Measurements from ENCODE around the gene MAGI2. TPM values are rescaled to one million over a fixed set of nuclear protein-coding genes. Genes with fewer than 3 reads are reported as not detected.

The MAGI2 gene
- 0.06 and 0.34 TPM in 2 replicates for total RNA-seq (2014; rRNA removed; shearing (Covaris generic))

- DNase-seq (ENCODE audit: low read depth), result peak; percentile 64
Observed at GRCh38 chr7:79453558-79454360, at the start of gene MAGI2. Gene MAGI2, minus strand, starts transcription at chr7:79453667. Its CDS starts 347 bp downstream, at chr7:79453320.

GRCh38 chr7:79502151-79502550 lies 48.7 kb upstream of the MAGI2 start:
- DNase-seq (ENCODE audit: low read depth), result no peak

GRCh38 chr7:79500759-79501158 lies 47.3 kb upstream of the MAGI2 start:
- no peak for DNase-seq (ENCODE audit: low read depth)

GRCh38 chr7:79497728-79498127 lies 44.3 kb upstream of the MAGI2 start:
- no peak for DNase-seq (ENCODE audit: low read depth)

GRCh38 chr7:79495544-79496272 lies 42.2 kb upstream of the MAGI2 start:
- DNase-seq (ENCODE audit: low read depth), result peak; percentile 44

GRCh38 chr7:79494046-79494445 lies 40.6 kb upstream of the MAGI2 start:
- DNase-seq (ENCODE audit: low read depth), result no peak

GRCh38 chr7:79489371-79489770 lies 35.9 kb upstream of the MAGI2 start:
- DNase-seq (ENCODE audit: low read depth), result no peak

- DNase-seq (ENCODE audit: low read depth), result no peak
Observed at GRCh38 chr7:79478386-79478785, 24.9 kb upstream of the MAGI2 start.

- no peak for DNase-seq (ENCODE audit: low read depth)
Observed at GRCh38 chr7:79475455-79475854, 22.0 kb upstream of the MAGI2 start.

- DNase-seq (ENCODE audit: low read depth), result no peak
Observed at GRCh38 chr7:79471699-79472098, 18.2 kb upstream of the MAGI2 start.

- DNase-seq (ENCODE audit: low read depth), result no peak
Observed at GRCh38 chr7:79471283-79471682, 17.8 kb upstream of the MAGI2 start.

- DNase-seq (ENCODE audit: low read depth), result no peak
Observed at GRCh38 chr7:79465551-79465950, 12.1 kb upstream of the MAGI2 start.

- no peak for DNase-seq (ENCODE audit: low read depth)
Observed at GRCh38 chr7:79464051-79464450, 10.6 kb upstream of the MAGI2 start.

- DNase-seq (ENCODE audit: low read depth), result no peak
Observed at GRCh38 chr7:79462390-79462789, 8.9 kb upstream of the MAGI2 start.

GRCh38 chr7:79461660-79462059 lies 8.2 kb upstream of the MAGI2 start:
- peak; percentile 47 for DNase-seq (ENCODE audit: low read depth)

- DNase-seq (ENCODE audit: low read depth), result no peak
Observed at GRCh38 chr7:79459381-79459780, 5.9 kb upstream of the MAGI2 start.

- DNase-seq (ENCODE audit: low read depth), result no peak
Observed at GRCh38 chr7:79458796-79459195, 5.3 kb upstream of the MAGI2 start.

- DNase-seq (ENCODE audit: low read depth), result no peak
Observed at GRCh38 chr7:79455173-79455790, 1.8 kb upstream of the MAGI2 start.

- peak; percentile 2 for DNase-seq (ENCODE audit: low read depth)
Observed at GRCh38 chr7:79454361-79454960, 994 bp upstream of the MAGI2 start.

GRCh38 chr7:79453266-79453557 lies 255 bp downstream of the MAGI2 start:
- no peak for DNase-seq (ENCODE audit: low read depth)

GRCh38 chr7:79452495-79453265 lies 787 bp downstream of the MAGI2 start:
- peak; percentile 17 for DNase-seq (ENCODE audit: low read depth)

GRCh38 chr7:79452032-79452494 lies 1.4 kb downstream of the MAGI2 start:
- DNase-seq (ENCODE audit: low read depth), result peak; percentile 76

Measured in Daoy (cell line).